Sciatic nerve (tissue), 2 donors: Measurements from ENCODE around the gene EGFL7. TPM values are rescaled to one million over a fixed set of nuclear protein-coding genes. Genes with fewer than 3 reads are reported as not detected.
"Not testable (repeated sequence)": the region's sequence is repeated elsewhere in the genome, so short reads cannot be mapped to it uniquely, and the experiment has no call there.

Experiments
- ATAC-seq: fragments of 200-7000 bp; cut with Tn5 transposase; one replicate; pipeline ENCODE4 v1.9.1; 2020; ENCODE audit warnings: mild to moderate bottlenecking, moderate library complexity
- DNase-seq: peaks from one replicate; pipeline ENCODE4 v3.0.0-alpha.2; 2020; ENCODE audit warnings: low spot score
- intact Hi-C: fragments of 100-400 bp; cut with DNase I; formaldehyde crosslinking; loops from one replicate; pipeline ENCODE4 v1.14.2; 2022
- total RNA-seq: library from RNA; stranded (reverse); fragmentation: NEBNext Ultra II Directional; extraction: Animal tissue kit (Norgen Biotek cat#: 25700); gene quantifications from one replicate; pipeline ENCODE4 v1.2.1, GENCODE V29; 2021
- donor health status: DM: no; HTN: no; CAD: no.
- donor health status: DM: no; HTN: no; CAD: no.

EGFL7 gene
- total RNA-seq, 1 donor from 2014 or later: 242 TPM

GRCh38 chr9:136623016-136623841, 39.5 kb upstream of the EGFL7 start:
- ATAC-seq (no peak), DNase-seq (no peak)
- intact Hi-C loops: no loop called here

GRCh38 chr9:136623842-136624183, 38.9 kb upstream of the EGFL7 start:
- intact Hi-C loops: no loop called here
- no peak for ATAC-seq

GRCh38 chr9:136624184-136624951, 38.3 kb upstream of the EGFL7 start:
- no peak for ATAC-seq
- intact Hi-C loops: no loop called here
- no peak for DNase-seq

More at GRCh38 chr9:136623842-136624183, 38.9 kb upstream of the EGFL7 start:
- DNase-seq: no peak

- ATAC-seq (peak; percentile 77), DNase-seq (peak; percentile 90)
- intact Hi-C loops: loop anchor here (2.0 to 5.0 kb wide), 2 partner anchors 83 to 139 kb away; no protein-coding TSS in a partner anchor
Observed at GRCh38 chr9:136625101-136626065, 37.3 kb upstream of the EGFL7 start.

GRCh38 chr9:136626066-136626725, 36.5 kb upstream of the EGFL7 start:
- no peak for ATAC-seq
- DNase-seq: no peak
- intact Hi-C loops: loop anchor here (2.0 to 5.0 kb wide), 2 partner anchors 84 to 139 kb away; no protein-coding TSS in a partner anchor

- intact Hi-C loops: loop anchor here (2.0 to 5.0 kb wide), 2 partner anchors 85 to 140 kb away; no protein-coding TSS in a partner anchor
- ATAC-seq: no peak
- DNase-seq: no peak
Observed at GRCh38 chr9:136626740-136627642, 35.7 kb upstream of the EGFL7 start.

GRCh38 chr9:136627703-136628102, 35.0 kb upstream of the EGFL7 start:
- ATAC-seq (no peak), DNase-seq (no peak)
- intact Hi-C loops: loop anchor here (2.0 to 5.0 kb wide), 2 partner anchors 85 to 141 kb away; no protein-coding TSS in a partner anchor

GRCh38 chr9:136628268-136628667, 34.4 kb upstream of the EGFL7 start:
- ATAC-seq (no peak), DNase-seq (no peak)
- intact Hi-C loops: loop anchor here (5.0 kb wide), 1 partner anchor 86 kb away; no protein-coding TSS in a partner anchor

- DNase-seq: peak; percentile 55
Observed at GRCh38 chr9:136629001-136629878, 33.5 kb upstream of the EGFL7 start.

GRCh38 chr9:136629879-136630661, 32.6 kb upstream of the EGFL7 start:
- ATAC-seq (peak; percentile 64), DNase-seq (peak; percentile 74)
- intact Hi-C loops: loop anchor here (5.0 kb wide), 1 partner anchor 88 kb away; no protein-coding TSS in a partner anchor

More at GRCh38 chr9:136629001-136629878, 33.5 kb upstream of the EGFL7 start:
- ATAC-seq: no peak
- intact Hi-C loops: loop anchor here (5.0 kb wide), 1 partner anchor 87 kb away; no protein-coding TSS in a partner anchor

- intact Hi-C loops: no loop called here
- DNase-seq (no peak), ATAC-seq (no peak)
Observed at GRCh38 chr9:136630662-136630992, 32.1 kb upstream of the EGFL7 start.

GRCh38 chr9:136631038-136632000, 31.4 kb upstream of the EGFL7 start:
- intact Hi-C loops: no loop called here
- DNase-seq: peak; percentile 91
- peak; percentile 92 for ATAC-seq

GRCh38 chr9:136632072-136632471, 30.6 kb upstream of the EGFL7 start:
- intact Hi-C loops, DNase-seq, ATAC-seq: not testable (repeated sequence)

GRCh38 chr9:136632491-136633106, 30.1 kb upstream of the EGFL7 start:
- ATAC-seq, DNase-seq, intact Hi-C loops: not testable (repeated sequence)
